WTC11 (cell line): Measurements from ENCODE around the gene TMEM30A. TPM values are rescaled to one million over a fixed set of nuclear protein-coding genes. Genes with fewer than 3 reads are reported as not detected.

Source experiments
- ATAC-seq: fragments of 200-7000 bp; cut with Tn5 transposase; 2 replicates; pipeline ENCODE4 v1.10.0; 2021; ENCODE audit warnings: mild to moderate bottlenecking, moderate library complexity
- CTCF ChIA-PET: fragments of 300-600 bp; sonication (Branson Sonifier 250); formaldehyde crosslinking; loops from one replicate; lab custom pipeline; 2021; ENCODE audit warnings: antibody characterized with exemption; lab: Charles Lee
- POLR2A ChIA-PET: fragments of 350-600 bp; sonication (Branson Sonifier 250); formaldehyde crosslinking; loops from one replicate; lab custom pipeline; 2021; ENCODE audit warnings: antibody characterized with exemption; lab: Charles Lee
- DNase-seq: peaks from one replicate; pipeline ENCODE4 v3.0.0; 2021; ENCODE audit warnings: low spot score
- H3K27ac Mint-ChIP-seq: 2 replicates; pipeline ENCODE4 v1.8.0; 2021; ENCODE audit warnings: mixed read lengths
- H3K27me3 Mint-ChIP-seq: 2 replicates; pipeline ENCODE4 v1.8.0; 2021; ENCODE audit warnings: low read depth, mild to moderate bottlenecking, moderate library complexity, mixed read lengths
- H3K36me3 Mint-ChIP-seq: 2 replicates; pipeline ENCODE4 v1.8.0; 2021; ENCODE audit warnings: mixed read lengths
- H3K4me1 Mint-ChIP-seq: 2 replicates; pipeline ENCODE4 v1.8.0; 2022; ENCODE audit warnings: mixed read lengths
- H3K4me3 Mint-ChIP-seq: 2 replicates; pipeline ENCODE4 v1.8.0; 2021; ENCODE audit warnings: mild to moderate bottlenecking, moderate library complexity, mixed read lengths
- H3K9me3 Mint-ChIP-seq: 2 replicates; pipeline ENCODE4 v1.8.0; 2021; ENCODE audit warnings: mixed read lengths
- AR ChIP-seq: fragments of 250-450 bp; sonication (Bioruptor Pico); IDR thresholded peaks from 2 replicates; pipeline ENCODE4 v1.9.0; 2021; ENCODE audit warnings: mild to moderate bottlenecking
- E2F4 ChIP-seq: sonication (generic); formaldehyde crosslinking; IDR thresholded peaks from 2 replicates; pipeline ENCODE4 v1.8.1; 2022; ENCODE audit warnings: low read depth, mild to moderate bottlenecking, moderate library complexity, missing genetic modification reagents, borderline replicate concordance
- EMX1 ChIP-seq: fragments of 250-450 bp; sonication (Bioruptor Pico); IDR thresholded peaks from 2 replicates; pipeline ENCODE4 v1.8.0; 2021; ENCODE audit warnings: mild to moderate bottlenecking
- FOXP1 ChIP-seq: sonication (generic); formaldehyde crosslinking; IDR thresholded peaks from 2 replicates; pipeline ENCODE4 v1.8.0; 2022; ENCODE audit warnings: missing genetic modification reagents, mild to moderate bottlenecking, moderate library complexity, borderline replicate concordance
- GRHL2 ChIP-seq: fragments of 250-450 bp; sonication (Bioruptor Pico); IDR thresholded peaks from 2 replicates; pipeline ENCODE4 v1.8.0; 2022; ENCODE audit warnings: mild to moderate bottlenecking, moderate library complexity; ENCODE audit not compliant: insufficient replicate concordance, severe bottlenecking
- HMGA2 ChIP-seq: fragments of 250-450 bp; sonication (Bioruptor Pico); IDR thresholded peaks from 2 replicates; pipeline ENCODE4 v1.4.0; 2021; ENCODE audit warnings: mild to moderate bottlenecking, moderate library complexity
- JUN ChIP-seq: sonication (generic); formaldehyde crosslinking; IDR thresholded peaks from 2 replicates; pipeline ENCODE4 v1.8.0; 2023; ENCODE audit warnings: mild to moderate bottlenecking, missing genetic modification reagents
- KAT7 ChIP-seq: sonication (generic); formaldehyde crosslinking; IDR thresholded peaks from 2 replicates; pipeline ENCODE4 v1.8.1; 2023; ENCODE audit warnings: missing genetic modification reagents, mild to moderate bottlenecking, borderline replicate concordance
- MXD4 ChIP-seq: fragments of 250-450 bp; sonication (Bioruptor Pico); IDR thresholded peaks from 2 replicates; pipeline ENCODE4 v1.8.0; 2021; ENCODE audit warnings: mild to moderate bottlenecking, moderate library complexity, borderline replicate concordance
- MYBL2 ChIP-seq: sonication (generic); formaldehyde crosslinking; IDR thresholded peaks from 2 replicates; pipeline ENCODE4 v1.8.1; 2023; ENCODE audit warnings: mild to moderate bottlenecking, moderate library complexity, missing genetic modification reagents
- NFATC4 ChIP-seq: fragments of 250-450 bp; sonication (Bioruptor Pico); IDR thresholded peaks from 2 replicates; pipeline ENCODE4 v1.9.0; 2021; ENCODE audit warnings: mild to moderate bottlenecking
- NR1H2 ChIP-seq: sonication (generic); formaldehyde crosslinking; IDR thresholded peaks from 2 replicates; pipeline ENCODE4 v1.9.0; 2021; ENCODE audit warnings: mild to moderate bottlenecking, moderate library complexity, missing genetic modification reagents
- NR2C2 ChIP-seq: sonication (generic); formaldehyde crosslinking; IDR thresholded peaks from 2 replicates; pipeline ENCODE4 v1.8.0; 2022; ENCODE audit warnings: mild to moderate bottlenecking, missing genetic modification reagents
- PRRX2 ChIP-seq: fragments of 250-450 bp; sonication (Bioruptor Pico); IDR thresholded peaks from 2 replicates; pipeline ENCODE4 v1.8.0; 2021; ENCODE audit warnings: mild to moderate bottlenecking
- RORB ChIP-seq: fragments of 250-450 bp; sonication (Bioruptor Pico); IDR thresholded peaks from 2 replicates; pipeline ENCODE4 v1.9.0; 2021; ENCODE audit warnings: mild to moderate bottlenecking
- SMAD4 ChIP-seq: sonication (generic); formaldehyde crosslinking; IDR thresholded peaks from 2 replicates; pipeline ENCODE4 v1.8.0; 2022; ENCODE audit warnings: mild to moderate bottlenecking, missing genetic modification reagents
- TP53 ChIP-seq: sonication (generic); formaldehyde crosslinking; IDR thresholded peaks from 2 replicates; pipeline ENCODE4 v1.8.1; 2023; ENCODE audit warnings: mild to moderate bottlenecking, missing genetic modification reagents
- ZNF138 ChIP-seq: sonication (generic); formaldehyde crosslinking; conservative IDR thresholded peaks from 2 replicates; pipeline ENCODE4 v1.8.1; 2022; ENCODE audit warnings: mild to moderate bottlenecking, moderate library complexity, missing genetic modification reagents
- total RNA-seq: library from RNA; stranded (reverse); gene quantifications from 3 replicates; pipeline ENCODE4 v1.2.3, GENCODE V29; 2021
- TF ChIP-seq, protein P1 (sequence below): fragments of 250-450 bp; sonication (Bioruptor Pico); IDR thresholded peaks from 2 replicates; pipeline ENCODE4 v2.1.2; 2022; ENCODE audit warnings: mild to moderate bottlenecking, moderate library complexity
- TF ChIP-seq, protein P2 (sequence below): sonication (generic); formaldehyde crosslinking; IDR thresholded peaks from 2 replicates; pipeline ENCODE4 v1.8.1; 2022; ENCODE audit warnings: missing genetic modification reagents, borderline replicate concordance
- TF ChIP-seq, protein P3 (sequence below): sonication (generic); formaldehyde crosslinking; conservative IDR thresholded peaks from 2 replicates; pipeline ENCODE4 v1.8.1; 2023; ENCODE audit warnings: mild to moderate bottlenecking, low read depth, missing genetic modification reagents, moderate library complexity

TMEM30A gene
- total RNA-seq, 1 experiment from 2014 or later: 81.2 TPM

DNA sequence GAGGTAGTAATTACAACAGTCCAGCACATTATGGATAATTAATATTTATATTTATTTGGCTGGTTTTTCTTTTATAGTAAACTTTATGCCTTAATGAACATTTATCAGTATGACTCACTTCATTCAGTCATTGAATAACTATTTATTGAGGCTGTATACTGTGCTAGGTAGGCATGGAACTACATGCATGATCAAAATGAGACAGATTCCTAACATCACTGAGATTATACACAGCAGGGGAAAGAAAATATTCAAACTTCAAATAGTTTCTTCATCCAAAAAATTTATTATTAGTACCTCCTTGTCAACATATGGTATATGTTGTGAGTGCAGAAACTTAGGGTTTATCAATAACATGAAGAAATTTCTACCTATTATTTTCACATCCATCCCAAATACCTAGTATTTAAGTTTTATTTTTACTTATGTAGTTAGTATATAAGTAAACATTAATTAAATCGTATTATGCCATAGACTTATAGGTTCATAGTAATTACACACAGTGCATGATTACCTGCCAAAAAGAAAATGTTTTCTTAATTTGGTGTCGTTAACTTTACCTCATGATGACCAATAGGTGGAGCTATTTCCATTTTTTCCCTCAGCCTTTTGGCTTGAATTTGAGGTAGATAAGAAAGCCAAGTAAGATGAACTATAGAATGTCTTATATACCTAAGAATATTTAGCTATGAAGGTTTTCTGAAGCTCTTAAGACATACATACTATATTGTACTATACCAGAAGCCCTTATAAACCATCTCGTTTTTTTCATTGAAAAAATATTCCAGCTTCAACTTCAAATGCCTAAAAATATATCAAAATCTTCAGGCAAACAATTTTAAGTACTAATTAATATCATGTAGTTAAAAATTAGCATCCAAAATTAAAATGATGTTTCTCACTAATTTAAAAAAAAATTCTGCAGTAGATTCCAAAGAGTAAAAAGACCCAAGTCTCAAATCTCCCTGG lies 12.5 kb upstream of the TMEM30A start (continued):
- TF ChIP-seq RORB (no peak), AR (CRISPR knock-in tag) (no peak)

DNA sequence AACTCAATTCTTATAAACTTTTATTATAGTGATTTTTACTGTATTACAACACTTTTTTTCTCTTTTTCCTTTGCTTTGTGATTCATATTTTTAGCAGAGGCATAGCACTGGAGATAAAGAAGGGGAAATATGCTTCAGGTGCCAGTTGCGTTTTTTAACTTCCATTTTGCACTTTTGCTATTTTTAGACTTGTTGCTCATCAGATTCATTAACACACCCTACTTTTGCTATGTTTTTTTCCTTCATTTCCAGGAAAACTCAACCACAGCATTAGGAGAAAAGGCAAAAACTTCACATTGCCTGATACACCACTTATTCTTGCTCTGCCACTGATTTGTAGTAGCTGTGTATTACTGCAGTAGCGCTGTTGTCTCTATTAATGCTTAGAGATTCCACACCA lies 8.0 kb upstream of the TMEM30A start:
- Mint-ChIP-seq H3K4me3 (no peak overlapping the region), H3K4me1 (peaks cover 16% of the 10 kb centered on the region), H3K27me3 (no peaks in the 10 kb centered on the region), H3K27ac (no peak overlapping the region), H3K9me3 (no peaks in the 10 kb centered on the region), H3K36me3 (no peaks in the 10 kb centered on the region)
- TF ChIP-seq SMAD4 (no peak), ZNF138 (no peak), MYBL2 (CRISPR knock-in tag) (no peak), E2F4 (CRISPR knock-in tag) (no peak), NFATC4 (no peak), PRRX2 (CRISPR knock-in tag) (no peak), MXD4 (CRISPR knock-in tag) (no peak), NR2C2 (no peak), FOXP1 (CRISPR knock-in tag) (no peak), NR1H2 (CRISPR knock-in tag) (no peak), EMX1 (CRISPR knock-in tag) (no peak), JUN (CRISPR knock-in tag) (no peak), TP53 (CRISPR knock-in tag) (no peak), KAT7 (CRISPR knock-in tag) (no peak), HMGA2 (CRISPR knock-in tag) (no peak), GRHL2 (CRISPR knock-in tag) (no peak)
- TF ChIP-seq, protein P1, sequence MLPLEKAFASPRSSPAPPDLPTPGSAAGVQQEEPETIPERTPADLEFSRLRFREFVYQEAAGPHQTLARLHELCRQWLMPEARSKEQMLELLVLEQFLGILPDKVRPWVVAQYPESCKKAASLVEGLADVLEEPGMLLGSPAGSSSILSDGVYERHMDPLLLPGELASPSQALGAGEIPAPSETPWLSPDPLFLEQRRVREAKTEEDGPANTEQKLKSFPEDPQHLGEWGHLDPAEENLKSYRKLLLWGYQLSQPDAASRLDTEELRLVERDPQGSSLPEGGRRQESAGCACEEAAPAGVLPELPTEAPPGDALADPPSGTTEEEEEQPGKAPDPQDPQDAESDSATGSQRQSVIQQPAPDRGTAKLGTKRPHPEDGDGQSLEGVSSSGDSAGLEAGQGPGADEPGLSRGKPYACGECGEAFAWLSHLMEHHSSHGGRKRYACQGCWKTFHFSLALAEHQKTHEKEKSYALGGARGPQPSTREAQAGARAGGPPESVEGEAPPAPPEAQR (CRISPR knock-in tag): no peak
- TF ChIP-seq, protein P2, sequence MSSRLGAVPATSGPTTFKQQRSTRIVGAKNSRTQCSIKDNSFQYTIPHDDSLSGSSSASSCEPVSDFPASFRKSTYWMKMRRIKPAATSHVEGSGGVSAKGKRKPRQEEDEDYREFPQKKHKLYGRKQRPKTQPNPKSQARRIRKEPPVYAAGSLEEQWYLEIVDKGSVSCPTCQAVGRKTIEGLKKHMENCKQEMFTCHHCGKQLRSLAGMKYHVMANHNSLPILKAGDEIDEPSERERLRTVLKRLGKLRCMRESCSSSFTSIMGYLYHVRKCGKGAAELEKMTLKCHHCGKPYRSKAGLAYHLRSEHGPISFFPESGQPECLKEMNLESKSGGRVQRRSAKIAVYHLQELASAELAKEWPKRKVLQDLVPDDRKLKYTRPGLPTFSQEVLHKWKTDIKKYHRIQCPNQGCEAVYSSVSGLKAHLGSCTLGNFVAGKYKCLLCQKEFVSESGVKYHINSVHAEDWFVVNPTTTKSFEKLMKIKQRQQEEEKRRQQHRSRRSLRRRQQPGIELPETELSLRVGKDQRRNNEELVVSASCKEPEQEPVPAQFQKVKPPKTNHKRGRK (CRISPR knock-in tag): no peak
- TF ChIP-seq, protein P3, sequence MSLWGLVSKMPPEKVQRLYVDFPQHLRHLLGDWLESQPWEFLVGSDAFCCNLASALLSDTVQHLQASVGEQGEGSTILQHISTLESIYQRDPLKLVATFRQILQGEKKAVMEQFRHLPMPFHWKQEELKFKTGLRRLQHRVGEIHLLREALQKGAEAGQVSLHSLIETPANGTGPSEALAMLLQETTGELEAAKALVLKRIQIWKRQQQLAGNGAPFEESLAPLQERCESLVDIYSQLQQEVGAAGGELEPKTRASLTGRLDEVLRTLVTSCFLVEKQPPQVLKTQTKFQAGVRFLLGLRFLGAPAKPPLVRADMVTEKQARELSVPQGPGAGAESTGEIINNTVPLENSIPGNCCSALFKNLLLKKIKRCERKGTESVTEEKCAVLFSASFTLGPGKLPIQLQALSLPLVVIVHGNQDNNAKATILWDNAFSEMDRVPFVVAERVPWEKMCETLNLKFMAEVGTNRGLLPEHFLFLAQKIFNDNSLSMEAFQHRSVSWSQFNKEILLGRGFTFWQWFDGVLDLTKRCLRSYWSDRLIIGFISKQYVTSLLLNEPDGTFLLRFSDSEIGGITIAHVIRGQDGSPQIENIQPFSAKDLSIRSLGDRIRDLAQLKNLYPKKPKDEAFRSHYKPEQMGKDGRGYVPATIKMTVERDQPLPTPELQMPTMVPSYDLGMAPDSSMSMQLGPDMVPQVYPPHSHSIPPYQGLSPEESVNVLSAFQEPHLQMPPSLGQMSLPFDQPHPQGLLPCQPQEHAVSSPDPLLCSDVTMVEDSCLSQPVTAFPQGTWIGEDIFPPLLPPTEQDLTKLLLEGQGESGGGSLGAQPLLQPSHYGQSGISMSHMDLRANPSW: no peak
- ChIA-PET POLR2A (no interaction called here), CTCF (no interaction called here)
- DNase-seq (no peak), ATAC-seq (no peak)
